ENCODE measurements around the gene DISP2. TPM values are rescaled to one million over a fixed set of nuclear protein-coding genes. Genes with fewer than 3 reads are reported as not detected.

Gene DISP2
- polyA plus RNA-seq, 1 experiment = 0.11 TPM

DNA sequence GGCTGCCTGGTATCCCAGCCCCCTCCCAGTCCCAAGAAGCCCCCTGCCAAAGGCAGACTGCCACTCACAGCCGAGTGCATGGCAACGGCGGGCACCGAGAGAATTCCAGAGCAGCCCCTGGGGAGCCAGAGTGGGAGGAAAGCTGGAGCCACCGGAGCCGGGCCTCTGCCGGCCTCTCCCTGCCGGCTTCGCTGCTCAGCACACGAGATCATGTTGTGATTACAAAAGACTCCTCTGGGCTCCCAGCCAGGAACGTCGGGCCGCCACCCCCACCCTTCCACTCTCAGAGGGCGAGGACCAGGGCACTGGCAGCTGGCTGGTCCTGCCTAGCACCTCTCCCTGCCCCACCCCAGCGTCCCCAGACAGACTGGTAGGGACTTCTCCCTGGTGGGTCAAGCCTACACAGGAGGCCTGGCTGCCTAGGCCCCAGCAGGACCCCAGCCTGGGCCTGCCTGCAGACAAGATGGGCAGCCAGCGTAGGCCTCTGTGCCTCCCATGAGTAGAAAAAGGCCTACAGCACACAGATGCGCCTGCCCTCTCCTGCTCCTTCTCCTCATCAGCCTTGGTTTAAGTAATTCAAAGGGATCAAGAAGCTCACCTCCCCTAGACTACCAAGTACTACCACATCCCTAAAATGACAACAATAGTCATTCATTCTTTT lies 17.1 kb upstream of the DISP2 start, which contains the start of gene CCDC9B:
Gene CCDC9B, minus strand, starts transcription at position 200 of the 661 bp plus-strand sequence. Its CDS starts 120 bp downstream, at position 80.
- Histone ChIP-seq H3K27ac (ENCODE audit: low read depth, low read length) (peak within 1 kb of the TSS; percentile 97), H3K9me3 (ENCODE audit: control insufficient read depth, insufficient read depth, low read length) (no peaks in the 10 kb centered on the region), H3K4me3 (ENCODE audit: low read depth, low read length) (peak within 1 kb of the TSS; percentile 70), H3K27me3 (ENCODE audit: control insufficient read depth, insufficient read depth, low read length) (no peaks in the 10 kb centered on the region)
- CTCF ChIA-PET = interaction anchor here (1.0 to 8.6 kb wide), 6 partner anchors 12 to 249 kb away, joined by 3 to 85 read pairs (median 9); partner anchors contain the start of gene INAFM2
- no peak for TF ChIP-seq CTCF (IDR thresholded peaks at IDR 0.05; ENCODE audit: low read depth, low read length)
- DNase-seq (ENCODE audit: low read depth, low spot score) = no peak
- POLR2A ChIA-PET = interaction anchor here (0.6 to 4.9 kb wide), 7 partner anchors 11 to 253 kb away, joined by 3 to 101 read pairs (median 5); partner anchors contain the start of gene INAFM2

DNA sequence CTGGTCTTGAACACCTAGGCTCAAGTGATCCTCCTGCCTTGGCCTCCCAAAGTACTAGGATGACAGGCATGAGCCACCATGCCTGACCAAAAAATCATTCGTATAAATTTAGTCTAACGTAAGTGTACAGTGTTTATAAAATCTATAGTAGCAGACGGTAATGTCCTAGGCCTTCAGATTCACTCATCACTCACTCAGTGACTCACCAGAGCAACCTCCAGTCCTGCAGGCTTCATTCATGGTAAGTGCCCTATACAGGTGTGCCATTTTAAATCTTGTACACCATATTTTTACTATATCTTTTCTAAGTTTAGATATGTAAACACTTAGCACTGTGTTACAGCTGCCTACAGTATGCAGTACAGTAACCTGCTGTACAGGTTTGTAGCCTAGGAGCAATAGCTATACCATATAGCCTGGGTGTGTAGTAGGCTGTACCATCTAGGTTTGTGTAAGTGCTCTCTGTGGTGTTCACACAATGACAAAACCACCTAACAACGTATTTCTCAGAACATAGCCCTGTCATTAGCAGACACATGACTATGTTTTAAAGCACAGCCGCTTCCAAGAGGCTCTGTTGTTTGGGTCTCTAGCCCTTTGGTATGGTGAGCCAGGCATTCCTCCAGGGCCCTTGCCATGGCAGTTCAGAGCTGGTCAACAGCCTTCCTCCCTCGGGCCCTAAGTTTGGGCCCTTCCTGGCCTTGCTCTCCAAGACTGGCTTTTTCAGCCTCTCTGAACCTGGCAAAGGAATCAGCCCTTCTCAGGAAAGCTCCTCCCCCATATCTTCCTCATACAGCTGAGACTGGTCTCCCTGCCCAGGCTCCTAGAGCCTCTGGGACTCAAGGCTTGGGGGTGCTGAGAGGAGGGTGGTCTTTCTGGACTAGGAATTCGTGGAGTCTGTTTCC lies 15.4 kb upstream of the DISP2 start:
- H3K27ac ChIP-seq (ENCODE audit: low read depth, low read length) = peak overlapping the region; percentile 94
- POLR2A ChIA-PET = interaction anchor here (0.7 to 4.9 kb wide), 4 partner anchors 15 to 241 kb away, joined by 3 to 101 read pairs (median 4); partner anchors contain the start of gene IVD
- DNase-seq (ENCODE audit: low read depth, low spot score) = no peak

DNA sequence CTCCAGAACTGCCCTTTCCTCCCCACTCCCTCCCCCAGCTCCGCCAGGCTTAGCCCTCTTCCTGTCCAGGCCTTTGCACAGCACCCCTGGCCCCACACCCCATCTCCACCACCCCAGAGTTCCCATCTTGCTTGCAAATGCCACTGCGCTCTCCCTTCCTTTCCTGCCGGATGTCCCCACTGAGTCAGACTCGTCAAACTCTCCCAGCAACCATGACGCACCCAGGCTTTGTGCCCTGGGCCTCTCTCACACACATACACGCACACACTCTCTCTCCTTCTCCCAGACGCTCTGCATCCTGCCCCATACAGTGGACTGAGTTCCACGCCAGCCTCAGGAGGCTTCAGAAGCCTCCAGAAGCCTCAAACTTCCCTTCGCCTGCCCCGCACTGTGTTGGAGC lies 14.5 kb upstream of the DISP2 start:
- DNase-seq (ENCODE audit: low read depth, low spot score) = peak; percentile 80

More for the DNA sequence above, 15.4 kb upstream of the DISP2 start:
- CTCF ChIA-PET = interaction anchor here (0.6 to 8.6 kb wide), 7 partner anchors 20 to 125 kb away, joined by 3 to 85 read pairs (median 8); partner anchors contain the start of gene INAFM2
- no peaks in the 10 kb centered on the region for H3K9me3 ChIP-seq (ENCODE audit: control insufficient read depth, insufficient read depth, low read length)
- TF ChIP-seq CTCF (IDR thresholded peaks at IDR 0.05; ENCODE audit: low read depth, low read length) = no peak
- no peak overlapping the region for H3K4me3 ChIP-seq (ENCODE audit: low read depth, low read length)
- H3K27me3 ChIP-seq (ENCODE audit: control insufficient read depth, insufficient read depth, low read length) = no peaks in the 10 kb centered on the region

DNA sequence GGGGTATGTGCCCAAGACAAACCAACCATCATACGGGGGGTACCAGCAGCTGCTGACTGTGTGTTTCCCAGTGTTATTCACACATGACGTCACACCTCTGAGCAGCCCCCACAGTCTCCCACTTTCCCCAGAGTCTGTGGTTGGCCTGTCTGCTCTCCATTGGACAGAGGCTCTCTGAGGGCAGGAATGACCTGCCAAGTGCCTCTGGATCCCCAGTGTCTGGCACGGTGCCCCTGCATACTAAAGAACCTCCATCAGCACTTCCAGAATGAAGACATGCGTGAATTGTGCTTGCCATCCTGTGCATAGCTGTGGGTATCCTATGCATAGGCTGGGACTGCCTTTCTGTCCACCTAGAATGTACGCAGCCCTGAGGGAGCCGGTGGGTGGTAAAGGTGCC lies 13.8 kb upstream of the DISP2 start:
- CTCF ChIA-PET = interaction anchor here (0.7 to 2.5 kb wide), 23 partner anchors 9 to 112 kb away, joined by 3 to 19 read pairs (median 5); partner anchors contain the start of genes DISP2, IVD and KNSTRN
- Histone ChIP-seq H3K9me3 (ENCODE audit: control insufficient read depth, insufficient read depth, low read length) (no peaks in the 10 kb centered on the region), H3K27me3 (ENCODE audit: control insufficient read depth, insufficient read depth, low read length) (no peaks in the 10 kb centered on the region), H3K27ac (ENCODE audit: low read depth, low read length) (peak overlapping the region; percentile 94), H3K4me3 (ENCODE audit: low read depth, low read length) (no peak overlapping the region)
- POLR2A ChIA-PET = interaction anchor here (0.9 to 1.9 kb wide), 5 partner anchors 13 to 61 kb away, joined by 3 to 5 read pairs (median 5); partner anchors contain the start of genes INAFM2 and IVD
- TF ChIP-seq CTCF (IDR thresholded peaks at IDR 0.05; ENCODE audit: low read depth, low read length) = no peak
- DNase-seq (ENCODE audit: low read depth, low spot score) = no peak

More for the DNA sequence above, 14.5 kb upstream of the DISP2 start:
- H3K27me3 ChIP-seq (ENCODE audit: control insufficient read depth, insufficient read depth, low read length) = no peaks in the 10 kb centered on the region
- TF ChIP-seq CTCF (IDR thresholded peaks at IDR 0.05; ENCODE audit: low read depth, low read length) = no peak
- H3K9me3 ChIP-seq (ENCODE audit: control insufficient read depth, insufficient read depth, low read length) = no peaks in the 10 kb centered on the region
- no peak overlapping the region for H3K4me3 ChIP-seq (ENCODE audit: low read depth, low read length)
- POLR2A ChIA-PET = interaction anchor here (0.7 to 1.9 kb wide), 5 partner anchors 13 to 240 kb away, joined by 3 to 5 read pairs (median 3); partner anchors contain the start of genes INAFM2 and IVD
- peak overlapping the region; percentile 94 for H3K27ac ChIP-seq (ENCODE audit: low read depth, low read length)
- CTCF ChIA-PET = interaction anchor here (0.6 to 2.5 kb wide), 16 partner anchors 11 to 126 kb away, joined by 3 to 19 read pairs (median 6); partner anchors contain the start of genes DISP2 and IVD

All from AG04450 (cell line).